Tibial nerve (tissue), 4 donors: ENCODE data around the gene LIMK1.

ENCODE experiments used
- EP300 ChIP-seq, 2 donors: sonication (generic); formaldehyde crosslinking; IDR thresholded peaks; one replicate each; pipeline ENCODE4 v1.6.1; 2017; ENCODE audit warnings: antibody characterized with exemption in 2 of 2, mild to moderate bottlenecking in 1 of 2
- POLR2A ChIP-seq, 2 donors: fragments of 450-650 bp; IDR thresholded peaks; one replicate each; pipeline ENCODE4 v1.6.1; 2017; ENCODE audit warnings: antibody characterized with exemption in 2 of 2, mild to moderate bottlenecking in 2 of 2, moderate library complexity in 2 of 2
- TF ChIP-seq, protein P1 (sequence below), 5 experiments: fragments of 200-600 bp in 3 of 5; fragments of 450-650 bp in 2 of 5; sonication (generic) in 3 of 5; IDR thresholded peaks; one replicate each; pipeline ENCODE4 v1.5.1; 2016 to 2019; ENCODE audit warnings: antibody characterized with exemption in 5 of 5, mild to moderate bottlenecking in 3 of 5, moderate library complexity in 2 of 5

DNA sequence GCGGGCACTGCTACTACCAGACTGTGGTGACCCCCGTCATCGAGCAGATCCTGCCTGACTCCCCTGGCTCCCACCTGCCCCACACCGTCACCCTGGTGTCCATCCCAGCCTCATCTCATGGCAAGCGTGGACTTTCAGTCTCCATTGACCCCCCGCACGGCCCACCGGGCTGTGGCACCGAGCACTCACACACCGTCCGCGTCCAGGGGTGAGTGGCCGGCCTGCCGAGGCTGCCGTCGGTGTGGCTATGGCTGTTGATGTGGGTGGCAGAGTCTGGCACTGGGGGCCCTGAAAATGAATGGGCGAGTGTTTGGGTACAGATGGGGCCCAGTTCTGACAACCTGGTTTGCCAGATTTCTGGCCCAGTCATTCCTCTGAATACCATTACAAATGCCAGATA, 15.4 kb downstream of the LIMK1 start:
- TF ChIP-seq, protein P1, sequence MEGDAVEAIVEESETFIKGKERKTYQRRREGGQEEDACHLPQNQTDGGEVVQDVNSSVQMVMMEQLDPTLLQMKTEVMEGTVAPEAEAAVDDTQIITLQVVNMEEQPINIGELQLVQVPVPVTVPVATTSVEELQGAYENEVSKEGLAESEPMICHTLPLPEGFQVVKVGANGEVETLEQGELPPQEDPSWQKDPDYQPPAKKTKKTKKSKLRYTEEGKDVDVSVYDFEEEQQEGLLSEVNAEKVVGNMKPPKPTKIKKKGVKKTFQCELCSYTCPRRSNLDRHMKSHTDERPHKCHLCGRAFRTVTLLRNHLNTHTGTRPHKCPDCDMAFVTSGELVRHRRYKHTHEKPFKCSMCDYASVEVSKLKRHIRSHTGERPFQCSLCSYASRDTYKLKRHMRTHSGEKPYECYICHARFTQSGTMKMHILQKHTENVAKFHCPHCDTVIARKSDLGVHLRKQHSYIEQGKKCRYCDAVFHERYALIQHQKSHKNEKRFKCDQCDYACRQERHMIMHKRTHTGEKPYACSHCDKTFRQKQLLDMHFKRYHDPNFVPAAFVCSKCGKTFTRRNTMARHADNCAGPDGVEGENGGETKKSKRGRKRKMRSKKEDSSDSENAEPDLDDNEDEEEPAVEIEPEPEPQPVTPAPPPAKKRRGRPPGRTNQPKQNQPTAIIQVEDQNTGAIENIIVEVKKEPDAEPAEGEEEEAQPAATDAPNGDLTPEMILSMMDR (IDR thresholded peaks at IDR 0.05): no peak
- TF ChIP-seq EP300 (IDR thresholded peaks at IDR 0.05): no peak
- no peak for TF ChIP-seq POLR2A (IDR thresholded peaks at IDR 0.05)
